NOMO-1 treated with dmso at 0.1 percent for 144 hours (cell line): Measurements from ENCODE around the gene EEF2KMT.

Source experiments
- DNase-seq: peaks from one replicate; lab custom pipeline; 2025; ENCODE audit not compliant: unreplicated experiment; lab: John Stamatoyannopoulos, UW

Gene EEF2KMT

GRCh38 chr16:5042574-5043171 lies 54.9 kb downstream of the EEF2KMT start:
- no peak for DNase-seq

- no peak for DNase-seq
Observed at GRCh38 chr16:5041600-5042133, 55.9 kb downstream of the EEF2KMT start.

GRCh38 chr16:5040451-5040850 lies 57.1 kb downstream of the EEF2KMT start:
- DNase-seq = no peak

GRCh38 chr16:5036228-5037156 lies 61.1 kb downstream of the EEF2KMT start:
- no peak for DNase-seq

GRCh38 chr16:5035909-5036227 lies 61.7 kb downstream of the EEF2KMT start:
- DNase-seq = no peak
